Measurements from ENCODE around the gene OPA3.

DNA sequence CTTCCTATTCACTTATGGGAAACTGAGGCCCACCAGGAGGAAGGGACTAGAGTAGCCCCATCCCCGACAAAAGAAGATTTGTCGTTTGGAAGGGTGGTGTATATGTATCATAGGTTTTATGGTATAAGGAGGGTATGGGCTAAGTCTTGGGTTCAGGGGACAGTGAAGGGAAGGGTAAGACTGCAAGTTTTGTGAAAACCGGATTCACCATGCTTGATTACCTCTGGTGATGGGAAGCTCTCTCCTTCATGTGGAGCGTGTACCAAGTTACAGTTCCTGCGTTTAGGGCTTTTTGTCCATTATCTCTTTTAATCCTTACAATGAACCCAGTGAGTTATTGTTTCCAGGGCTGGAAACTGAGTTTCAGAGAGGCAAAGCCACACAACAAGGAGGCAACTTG lies 73.5 kb downstream of the OPA3 start:
- TF ChIP-seq POLR2A (IDR thresholded peaks at IDR 0.05): no peak
- TF ChIP-seq, protein P1, sequence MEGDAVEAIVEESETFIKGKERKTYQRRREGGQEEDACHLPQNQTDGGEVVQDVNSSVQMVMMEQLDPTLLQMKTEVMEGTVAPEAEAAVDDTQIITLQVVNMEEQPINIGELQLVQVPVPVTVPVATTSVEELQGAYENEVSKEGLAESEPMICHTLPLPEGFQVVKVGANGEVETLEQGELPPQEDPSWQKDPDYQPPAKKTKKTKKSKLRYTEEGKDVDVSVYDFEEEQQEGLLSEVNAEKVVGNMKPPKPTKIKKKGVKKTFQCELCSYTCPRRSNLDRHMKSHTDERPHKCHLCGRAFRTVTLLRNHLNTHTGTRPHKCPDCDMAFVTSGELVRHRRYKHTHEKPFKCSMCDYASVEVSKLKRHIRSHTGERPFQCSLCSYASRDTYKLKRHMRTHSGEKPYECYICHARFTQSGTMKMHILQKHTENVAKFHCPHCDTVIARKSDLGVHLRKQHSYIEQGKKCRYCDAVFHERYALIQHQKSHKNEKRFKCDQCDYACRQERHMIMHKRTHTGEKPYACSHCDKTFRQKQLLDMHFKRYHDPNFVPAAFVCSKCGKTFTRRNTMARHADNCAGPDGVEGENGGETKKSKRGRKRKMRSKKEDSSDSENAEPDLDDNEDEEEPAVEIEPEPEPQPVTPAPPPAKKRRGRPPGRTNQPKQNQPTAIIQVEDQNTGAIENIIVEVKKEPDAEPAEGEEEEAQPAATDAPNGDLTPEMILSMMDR (IDR thresholded peaks at IDR 0.05): no peak
